ENCODE measurements around the gene BRAF.
A peak's percentile ranks its signal among the peaks of the same experiment; 100 is the strongest.
"Not testable (repeated sequence)": the region's sequence is repeated elsewhere in the genome, so short reads cannot be mapped to it uniquely, and the experiment has no call there.

Gene BRAF

DNA sequence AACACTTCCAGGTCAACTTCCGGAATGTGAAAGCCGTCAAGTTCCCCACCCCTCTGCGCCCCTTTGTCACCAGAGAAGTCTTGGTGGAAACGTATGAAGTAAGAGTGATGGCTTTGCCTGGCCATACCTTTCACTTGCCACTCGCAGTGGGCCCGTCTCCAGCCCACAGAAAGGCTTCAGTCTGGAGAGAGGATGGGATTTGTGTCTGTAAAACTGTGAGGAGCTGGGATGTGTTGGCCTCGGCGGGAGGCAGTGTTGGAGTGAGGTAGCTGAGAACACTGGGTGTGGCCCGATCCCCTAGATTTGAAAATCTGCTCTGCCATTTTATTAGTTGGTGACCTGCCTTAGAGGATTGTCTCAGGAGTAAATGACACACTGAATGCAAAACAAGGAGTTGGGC is 245.5 kb downstream of the BRAF start:
- no peak for DNase-seq (ENCODE audit: low spot score)

DNA sequence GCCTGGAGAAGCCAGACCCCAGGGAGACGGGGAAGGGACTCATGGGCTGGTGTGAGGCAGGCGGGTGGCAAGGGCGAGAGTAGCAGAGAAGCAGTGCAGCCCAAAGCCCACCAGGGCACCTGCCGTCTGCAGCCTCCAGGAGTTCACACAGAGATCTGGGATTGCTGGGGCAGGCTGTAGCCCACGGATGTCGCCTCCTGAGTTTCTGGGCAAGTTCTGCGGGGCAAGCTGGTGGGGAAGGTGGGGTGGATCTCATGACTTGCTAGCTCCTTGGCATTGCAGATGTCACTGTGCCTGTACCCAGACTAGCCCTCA is 246.0 kb downstream of the BRAF start:
- no peak for DNase-seq (ENCODE audit: low spot score)

- DNase-seq (ENCODE audit: low spot score): no peak
Measured at GRCh38 chr7:140678081-140678815, 246.5 kb downstream of the BRAF start.

GRCh38 chr7:140677496-140677895 is 247.2 kb downstream of the BRAF start:
- no peak for DNase-seq (ENCODE audit: low spot score)

GRCh38 chr7:140676956-140677355 is 247.8 kb downstream of the BRAF start:
- DNase-seq (ENCODE audit: low spot score): not testable (repeated sequence)

DNA sequence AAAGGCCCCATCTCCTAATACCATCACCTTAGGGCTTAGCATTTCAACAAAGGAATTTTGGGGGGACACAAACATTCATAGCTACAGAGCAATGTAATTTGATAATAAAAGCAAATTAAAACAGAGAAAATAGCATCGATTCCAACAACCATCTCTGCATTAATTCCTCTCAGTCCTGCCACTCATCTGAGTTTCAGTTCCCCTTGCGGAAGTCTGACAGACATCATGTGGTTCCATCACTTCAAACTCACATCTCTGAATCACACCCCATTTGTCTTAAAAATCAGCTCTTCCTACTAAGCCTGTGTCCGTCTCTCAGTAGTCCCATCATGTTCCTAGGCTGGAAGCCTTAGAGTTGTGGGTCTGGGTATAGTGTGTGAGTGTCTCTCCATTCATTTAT is 248.4 kb downstream of the BRAF start:
- no peak for DNase-seq (ENCODE audit: low spot score)

GRCh38 chr7:140675726-140676125 is 249.0 kb downstream of the BRAF start:
- no peak for DNase-seq (ENCODE audit: low spot score)

- no peak for DNase-seq (ENCODE audit: low spot score)
Measured at GRCh38 chr7:140674899-140675701, 249.6 kb downstream of the BRAF start.

DNA sequence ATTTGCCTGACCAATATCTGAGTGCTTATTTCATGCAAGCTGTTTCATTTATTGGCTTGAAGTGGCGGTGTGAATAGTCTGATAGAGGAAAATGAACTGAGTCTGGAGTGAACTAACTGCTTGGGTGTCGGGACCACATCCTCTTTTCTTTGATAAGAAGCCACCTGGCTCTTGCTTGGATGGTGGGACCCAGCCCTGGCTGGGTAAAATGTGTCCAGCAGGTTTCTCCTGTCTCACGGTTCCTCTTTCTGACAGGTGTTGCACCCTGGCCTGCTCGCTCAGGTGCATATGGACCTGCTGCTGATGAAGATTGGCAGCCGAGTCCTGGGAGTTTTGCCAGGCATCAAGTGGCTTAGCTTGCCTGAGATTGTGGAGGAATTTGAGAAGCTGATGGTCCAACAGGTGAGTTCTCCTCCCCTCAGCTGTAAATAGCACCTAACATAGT is 250.4 kb downstream of the BRAF start:
- DNase-seq (ENCODE audit: low spot score): no peak

DNA sequence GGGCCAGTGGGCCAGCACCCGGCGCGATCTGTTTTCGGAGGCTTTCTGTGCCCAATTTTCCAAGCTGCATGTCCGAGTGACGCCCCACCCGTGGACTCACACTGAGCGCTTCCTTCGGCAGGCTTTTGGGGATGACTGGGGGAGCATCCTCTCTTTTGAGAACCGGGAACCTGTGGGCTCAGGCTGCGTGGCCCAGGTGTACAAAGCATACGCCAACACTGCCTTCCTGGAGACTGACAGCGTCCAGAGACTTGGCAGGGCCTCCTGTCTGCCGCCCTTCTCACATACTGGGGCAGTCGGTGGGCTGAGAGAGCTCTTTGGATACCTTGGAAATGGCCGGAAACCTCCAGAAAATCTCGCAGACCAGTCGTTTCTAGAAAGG is 251.0 kb downstream of the BRAF start:
- DNase-seq (ENCODE audit: low spot score): no peak

DNA sequence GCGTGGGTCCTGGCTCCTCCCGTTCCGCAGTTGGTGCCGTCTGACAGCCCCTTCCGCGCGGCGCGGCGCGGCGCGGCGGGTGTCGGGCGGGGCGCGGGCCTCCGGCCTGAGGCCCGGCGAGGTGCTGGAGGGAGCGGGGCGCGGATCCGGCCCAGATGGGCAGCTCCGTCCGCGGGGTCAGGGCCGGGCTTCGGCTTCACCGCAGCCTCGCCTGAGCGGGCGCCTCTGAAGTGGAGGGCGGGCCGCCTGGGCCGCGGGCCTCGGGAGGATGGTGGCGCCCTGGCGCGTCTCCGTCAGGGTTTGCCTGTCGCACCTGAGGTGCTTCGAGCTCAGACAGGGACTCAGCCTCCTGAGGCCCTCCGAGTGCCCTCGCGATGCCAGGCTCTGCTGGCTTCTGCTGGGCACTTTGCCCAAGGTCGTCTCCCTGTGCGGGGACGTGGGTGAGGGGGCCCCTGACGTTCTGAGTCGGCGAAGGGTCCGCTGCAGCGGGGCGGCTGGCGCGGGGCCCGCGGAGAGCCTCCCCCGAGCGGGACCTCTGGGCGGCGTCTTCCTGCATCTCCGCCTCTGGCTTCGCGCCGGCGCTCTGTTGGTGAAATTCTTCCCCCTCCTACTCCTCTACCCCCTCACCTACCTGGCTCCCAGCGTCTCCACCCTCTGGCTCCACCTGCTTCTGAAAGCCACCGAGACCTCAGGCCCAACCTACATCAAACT is 251.5 kb downstream of the BRAF start:
- peak; percentile 36 for DNase-seq (ENCODE audit: low spot score)

DNA sequence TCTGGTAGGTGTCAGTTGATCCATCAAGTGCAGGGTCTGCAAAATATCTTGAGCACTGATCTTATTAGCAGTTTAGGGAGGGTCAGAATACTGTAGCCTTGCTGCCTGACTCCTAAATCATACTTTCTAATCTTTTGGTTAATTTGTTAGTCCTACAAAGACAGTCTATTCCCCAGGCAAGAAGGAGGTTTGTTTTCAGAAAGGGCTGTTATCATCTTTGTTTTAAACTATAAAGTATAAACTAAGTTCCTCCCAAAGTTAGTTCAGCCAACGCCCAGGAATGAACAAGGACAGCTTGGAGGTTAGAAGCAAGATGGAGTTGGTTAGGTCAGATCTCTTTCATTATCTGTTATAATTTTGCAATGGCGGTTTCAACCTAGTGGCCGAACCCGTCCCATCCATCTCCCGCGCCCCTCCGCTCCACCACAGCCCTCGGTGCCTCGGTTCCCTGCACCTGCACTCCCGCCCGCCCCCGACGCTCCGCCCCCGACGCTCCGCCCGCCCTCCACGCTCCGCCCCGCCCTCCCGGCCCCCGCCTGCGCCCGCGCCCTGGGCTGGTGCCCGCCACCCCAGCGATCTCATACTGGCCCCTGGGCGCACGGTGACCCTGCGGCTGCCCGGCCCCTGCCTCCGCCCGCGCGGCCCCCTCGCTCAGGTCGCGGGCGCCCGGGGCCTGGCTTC is 252.2 kb downstream of the BRAF start, which contains the start of gene ADCK2:
ADCK2 (plus strand) TSS at position 564 of the 681 bp plus-strand sequence. CDS start 386 bp downstream, outside the sequence.
- DNase-seq (ENCODE audit: low spot score): peak; percentile 60

- DNase-seq (ENCODE audit: low spot score): no peak
Measured at GRCh38 chr7:140671966-140672365, 252.8 kb downstream of the BRAF start.

GRCh38 chr7:140670343-140670935 is 254.3 kb downstream of the BRAF start:
- no peak for DNase-seq (ENCODE audit: low spot score)

DNA sequence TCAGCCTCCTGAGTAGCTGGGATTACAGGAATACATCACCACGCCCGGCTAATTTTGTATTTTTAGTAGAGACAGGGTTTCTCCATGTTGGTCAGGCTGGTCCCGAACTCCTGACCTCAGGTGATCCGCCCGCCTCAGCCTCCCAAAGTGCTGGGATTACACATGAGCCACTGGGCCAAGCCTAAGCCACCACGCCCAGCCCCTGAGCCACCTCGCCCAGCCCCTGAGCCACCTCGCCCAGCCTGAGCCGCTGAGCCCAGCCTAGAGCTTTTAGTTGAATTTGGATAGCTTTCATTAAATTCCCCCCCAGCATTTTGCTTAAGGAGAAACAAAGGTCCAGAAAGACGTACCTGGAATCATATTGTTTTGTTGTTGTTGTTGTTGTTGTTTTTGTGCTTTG is 254.9 kb downstream of the BRAF start:
- DNase-seq (ENCODE audit: low spot score): not testable (repeated sequence)

DNA sequence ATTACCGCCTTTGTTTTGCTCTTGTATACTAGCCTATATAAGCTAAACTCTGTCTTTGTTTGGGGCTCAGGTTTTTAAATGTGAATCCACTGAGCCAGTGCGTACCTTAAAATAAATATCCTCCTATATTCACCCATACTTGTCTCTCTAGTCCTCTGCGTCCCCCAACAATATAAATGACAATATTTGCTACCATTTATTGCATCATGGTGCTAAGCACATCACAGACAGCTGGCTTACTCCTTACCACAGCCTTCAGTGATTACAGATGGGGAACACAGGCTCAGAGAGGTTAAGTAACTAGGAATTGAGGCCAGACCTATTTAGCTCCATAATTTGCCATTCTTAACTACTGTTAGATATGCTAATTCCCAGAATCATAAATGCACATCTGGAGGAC is 255.4 kb downstream of the BRAF start:
- DNase-seq (ENCODE audit: low spot score): no peak
